GM21723 (cell line): Measurements from ENCODE around the gene XIRP2.

Experiments used
- ATAC-seq: cut with Tn5 transposase; IDR thresholded peaks from one replicate; pipeline ENCODE4 v1.9.1; 2021; ENCODE audit warnings: mild to moderate bottlenecking, moderate library complexity; ENCODE audit not compliant: unreplicated experiment

XIRP2 gene, protein sequence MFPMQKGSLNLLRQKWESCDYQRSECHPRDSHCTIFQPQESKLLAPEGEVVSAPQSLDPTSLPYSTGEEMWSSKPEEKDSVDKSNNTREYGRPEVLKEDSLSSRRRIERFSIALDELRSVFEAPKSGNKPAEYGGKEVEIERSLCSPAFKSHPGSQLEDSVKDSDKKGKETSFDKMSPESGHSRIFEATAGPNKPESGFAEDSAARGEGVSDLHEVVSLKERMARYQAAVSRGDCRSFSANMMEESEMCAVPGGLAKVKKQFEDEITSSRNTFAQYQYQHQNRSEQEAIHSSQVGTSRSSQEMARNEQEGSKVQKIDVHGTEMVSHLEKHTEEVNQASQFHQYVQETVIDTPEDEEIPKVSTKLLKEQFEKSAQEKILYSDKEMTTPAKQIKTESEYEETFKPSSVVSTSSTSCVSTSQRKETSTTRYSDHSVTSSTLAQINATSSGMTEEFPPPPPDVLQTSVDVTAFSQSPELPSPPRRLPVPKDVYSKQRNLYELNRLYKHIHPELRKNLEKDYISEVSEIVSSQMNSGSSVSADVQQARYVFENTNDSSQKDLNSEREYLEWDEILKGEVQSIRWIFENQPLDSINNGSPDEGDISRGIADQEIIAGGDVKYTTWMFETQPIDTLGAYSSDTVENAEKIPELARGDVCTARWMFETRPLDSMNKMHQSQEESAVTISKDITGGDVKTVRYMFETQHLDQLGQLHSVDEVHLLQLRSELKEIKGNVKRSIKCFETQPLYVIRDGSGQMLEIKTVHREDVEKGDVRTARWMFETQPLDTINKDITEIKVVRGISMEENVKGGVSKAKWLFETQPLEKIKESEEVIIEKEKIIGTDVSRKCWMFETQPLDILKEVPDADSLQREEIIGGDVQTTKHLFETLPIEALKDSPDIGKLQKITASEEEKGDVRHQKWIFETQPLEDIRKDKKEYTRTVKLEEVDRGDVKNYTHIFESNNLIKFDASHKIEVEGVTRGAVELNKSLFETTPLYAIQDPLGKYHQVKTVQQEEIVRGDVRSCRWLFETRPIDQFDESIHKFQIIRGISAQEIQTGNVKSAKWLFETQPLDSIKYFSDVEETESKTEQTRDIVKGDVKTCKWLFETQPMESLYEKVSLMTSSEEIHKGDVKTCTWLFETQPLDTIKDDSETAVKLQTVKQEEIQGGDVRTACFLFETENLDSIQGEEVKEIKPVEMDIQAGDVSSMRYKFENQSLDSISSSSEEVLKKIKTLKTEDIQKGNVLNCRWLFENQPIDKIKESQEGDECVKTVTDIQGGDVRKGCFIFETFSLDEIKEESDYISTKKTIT (N-terminal part only)

DNA sequence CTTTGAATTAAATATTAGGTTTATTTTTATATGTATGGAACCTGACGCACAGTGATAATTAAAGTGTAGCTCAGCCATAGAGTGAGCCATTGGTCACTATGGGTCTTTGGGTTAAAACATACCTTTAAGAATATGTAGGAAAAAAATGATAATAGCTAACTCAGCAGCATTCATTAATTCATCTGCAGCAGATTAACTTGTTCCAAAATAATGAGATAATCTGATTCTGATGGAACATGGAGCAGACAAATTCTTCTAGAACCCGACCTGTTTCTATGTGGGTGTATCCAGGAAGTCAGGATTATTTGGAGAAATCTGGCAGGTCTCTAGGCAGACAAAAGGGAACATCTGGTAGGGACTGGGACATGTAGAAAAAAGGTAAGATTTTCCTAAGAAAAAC is at the start of gene XIRP2:
XIRP2 (plus strand) TSS at position 301 of the 400 bp plus-strand sequence. CDS start 15,003 bp downstream, outside the sequence.
- ATAC-seq: no peak

DNA sequence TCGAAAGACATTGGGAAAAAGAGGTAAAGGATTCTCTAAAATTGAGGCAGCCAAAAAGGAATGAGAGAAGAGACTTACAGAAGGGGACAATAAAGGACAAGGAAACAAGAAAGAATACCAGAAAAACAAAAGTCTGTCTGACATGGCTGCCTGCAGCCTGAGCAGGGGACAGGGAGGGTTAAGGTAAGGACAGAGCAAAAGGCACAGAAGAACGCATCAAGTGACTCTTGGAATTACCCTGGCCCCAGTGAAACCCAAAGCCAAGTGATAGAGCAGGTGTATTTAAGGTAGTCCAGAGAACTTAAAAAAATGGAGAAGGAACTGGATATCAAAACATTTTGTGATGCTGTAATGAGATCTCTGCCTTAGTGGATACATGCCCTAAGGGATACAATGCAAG is 47.1 kb upstream of the XIRP2 start:
- no peak for ATAC-seq

DNA sequence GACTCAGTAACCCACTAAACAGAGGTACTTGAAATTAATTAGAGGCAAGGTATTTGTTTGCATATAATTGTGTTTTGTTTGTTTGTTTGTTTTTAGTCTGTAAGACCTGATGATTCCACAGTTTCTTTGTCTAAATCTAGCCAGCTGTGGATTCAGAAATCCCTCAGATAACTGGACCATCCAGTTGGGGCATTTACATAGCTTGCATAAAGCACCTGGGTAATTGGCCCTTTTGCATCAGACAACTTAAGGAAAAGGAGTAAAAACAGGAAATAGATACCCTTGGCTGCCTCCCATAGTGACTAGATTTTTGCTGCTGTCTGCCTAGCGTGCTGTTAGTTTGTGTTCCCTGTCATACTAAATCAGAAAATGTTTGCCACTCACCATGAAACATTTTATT is 46.6 kb upstream of the XIRP2 start:
- ATAC-seq: no peak

GRCh38 chr2:166844111-166844510 is 44.2 kb upstream of the XIRP2 start:
- no peak for ATAC-seq

DNA sequence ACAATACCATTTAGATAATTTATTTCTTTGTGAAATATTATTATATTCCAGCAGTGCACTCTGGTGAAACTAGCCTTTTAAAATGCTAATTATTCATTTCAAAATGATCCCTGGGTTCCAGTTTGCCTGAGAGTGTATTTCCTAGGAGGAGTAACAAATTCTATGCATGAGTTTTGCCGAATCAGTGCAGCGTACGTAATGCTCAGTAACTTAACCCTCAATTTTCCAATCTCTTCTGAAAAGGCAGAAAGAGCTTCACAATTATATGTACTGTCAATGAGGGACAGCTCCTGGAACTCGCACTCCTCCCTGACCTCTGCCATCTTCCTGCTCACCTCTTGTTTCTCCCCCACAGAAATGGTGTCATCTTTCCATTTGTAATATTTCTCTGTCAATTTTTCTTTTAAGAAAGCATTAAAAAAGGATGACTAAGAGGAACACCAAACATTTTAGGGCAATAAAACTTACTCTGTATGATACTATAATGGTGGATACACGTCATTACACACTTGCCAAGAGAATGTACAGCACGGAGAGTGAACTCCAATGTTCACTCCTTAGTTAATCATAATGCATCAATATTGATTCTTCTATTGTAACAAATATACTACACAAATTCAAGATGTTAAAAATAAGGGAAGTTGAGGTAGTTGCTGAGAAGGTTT is 25.7 kb upstream of the XIRP2 start:
- ATAC-seq: no peak

GRCh38 chr2:166867874-166868514 is 20.3 kb upstream of the XIRP2 start:
- ATAC-seq: no peak

GRCh38 chr2:166870346-166870745 is 17.9 kb upstream of the XIRP2 start:
- ATAC-seq: no peak

GRCh38 chr2:166881177-166881576 is 7.1 kb upstream of the XIRP2 start:
- ATAC-seq: no peak

GRCh38 chr2:166882851-166883250 is 5.4 kb upstream of the XIRP2 start:
- ATAC-seq: no peak

- ATAC-seq: no peak
Observed at GRCh38 chr2:166891727-166892126, 3.4 kb downstream of the XIRP2 start.

DNA sequence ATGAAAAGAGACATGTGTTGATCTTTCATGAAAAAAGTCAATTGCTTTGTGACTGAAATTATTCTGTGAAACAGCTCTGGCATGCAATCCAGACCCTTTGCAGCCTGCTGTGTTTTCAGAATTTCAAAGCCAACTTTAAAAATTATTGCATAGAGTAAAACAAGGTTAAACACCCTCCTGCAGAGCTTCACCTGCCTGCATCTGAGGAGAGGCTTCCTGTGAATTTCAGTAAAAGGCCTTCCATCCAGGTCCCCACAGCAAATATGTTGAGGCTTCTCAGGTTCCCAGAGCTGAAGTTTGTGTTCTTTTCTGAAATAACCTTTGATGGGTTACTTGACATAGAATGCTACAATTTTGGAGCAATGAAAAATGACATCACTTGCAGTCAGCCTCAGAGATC is 4.1 kb downstream of the XIRP2 start:
- no peak for ATAC-seq

DNA sequence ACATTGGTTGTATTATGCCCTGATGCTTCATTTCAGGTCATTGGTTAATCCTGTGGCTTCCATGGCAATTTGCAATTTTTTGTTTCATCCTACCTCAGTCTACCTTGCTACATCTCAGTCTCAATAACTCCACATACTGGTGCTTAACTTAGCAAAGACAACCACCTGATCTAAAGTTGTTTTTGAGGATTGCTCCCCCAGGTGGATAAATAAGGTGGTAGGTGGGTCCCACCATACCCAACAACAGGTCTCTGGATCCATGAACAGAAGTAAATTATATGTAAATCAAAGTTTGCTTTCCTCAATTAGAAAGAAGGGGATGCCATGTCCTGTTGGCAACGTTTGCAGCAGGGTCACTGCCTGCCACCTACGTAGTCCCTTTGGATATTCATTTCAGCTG is 7.0 kb downstream of the XIRP2 start:
- no peak for ATAC-seq

- no peak for ATAC-seq
Observed at GRCh38 chr2:166897666-166898065, 9.4 kb downstream of the XIRP2 start.

GRCh38 chr2:166899676-166900075 is 11.4 kb downstream of the XIRP2 start:
- no peak for ATAC-seq

GRCh38 chr2:166900700-166901099 is 12.4 kb downstream of the XIRP2 start:
- no peak for ATAC-seq

GRCh38 chr2:166901336-166901735 is 13.1 kb downstream of the XIRP2 start:
- ATAC-seq: no peak

GRCh38 chr2:166916987-166917386 is 28.7 kb downstream of the XIRP2 start:
- ATAC-seq: no peak

DNA sequence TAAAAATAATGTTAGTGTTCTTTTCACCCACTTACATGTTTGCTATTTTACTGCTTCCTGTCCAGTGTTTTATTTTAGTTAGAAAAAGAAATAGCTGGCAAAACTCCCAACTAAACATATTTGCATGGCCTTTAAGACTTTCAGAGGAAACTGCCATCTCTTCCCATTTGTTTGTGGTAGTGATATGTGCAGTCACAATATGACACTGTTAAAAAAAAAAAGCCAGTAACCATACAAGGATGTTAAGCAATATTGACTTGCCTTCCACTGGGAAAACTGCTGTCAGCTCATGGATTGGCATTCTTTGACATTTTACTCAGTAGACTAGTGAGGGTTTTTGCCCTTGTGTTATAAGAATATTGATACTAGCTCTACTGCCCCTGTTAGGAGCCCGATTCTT is 29.1 kb downstream of the XIRP2 start:
- no peak for ATAC-seq

DNA sequence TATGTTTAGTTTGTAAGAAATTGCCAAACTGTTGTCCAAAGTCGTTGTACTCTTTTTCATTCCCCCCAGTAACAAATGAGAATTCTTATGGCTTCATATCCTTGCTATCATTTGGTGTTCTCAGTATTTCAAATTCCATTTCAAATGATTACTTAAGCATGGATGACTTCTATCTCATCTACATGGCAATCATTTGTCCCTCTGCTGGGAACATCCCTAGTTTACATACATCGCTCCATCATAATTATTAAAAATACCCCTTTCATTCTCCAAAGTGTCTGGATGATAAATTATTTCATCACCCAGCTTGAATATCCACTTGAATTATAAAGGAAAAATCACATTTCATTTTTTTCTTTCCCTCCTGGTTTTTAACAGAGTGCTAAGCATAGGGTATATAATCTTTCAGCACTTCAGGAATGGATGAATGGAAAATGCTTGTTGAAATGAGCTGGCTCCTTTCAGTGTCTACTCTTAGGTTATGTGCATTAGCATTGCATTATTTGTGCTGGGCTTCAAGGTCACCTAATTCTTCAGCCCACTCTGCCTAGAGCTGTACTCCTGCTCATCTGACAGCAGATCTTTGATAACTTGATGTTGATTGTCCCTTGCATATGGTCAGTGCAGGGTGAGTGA is 33.1 kb downstream of the XIRP2 start:
- ATAC-seq: no peak

DNA sequence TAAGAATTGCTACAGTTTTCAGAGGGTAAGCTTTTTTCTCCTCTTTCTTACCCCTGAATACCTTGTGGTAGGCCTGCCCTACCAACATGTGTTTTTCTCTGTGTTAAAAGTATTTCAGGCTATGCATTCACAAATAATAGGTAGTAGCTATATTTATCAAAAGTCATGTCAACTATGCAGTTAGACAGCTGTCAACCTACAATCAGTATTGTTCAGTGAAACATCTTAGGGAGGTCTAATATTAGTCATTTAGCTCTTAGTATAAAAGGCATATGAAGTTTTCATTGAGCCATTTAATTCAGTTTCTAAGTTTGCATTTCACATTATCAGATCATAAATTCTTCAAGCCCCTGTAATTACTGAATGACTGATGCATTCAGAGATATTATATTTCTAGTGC is 36.7 kb downstream of the XIRP2 start:
- ATAC-seq: no peak
